ENCODE results near the gene WWOX.

GRCh38 chr16:79069121-79069520, 969.7 kb downstream of the WWOX start:
- TF ChIP-seq CTCF (optimal IDR thresholded peaks at IDR 0.05 in 1 of 3, IDR thresholded peaks at IDR 0.05 in 1 of 3, conservative IDR thresholded peaks at IDR 0.05 in 1 of 3; ENCODE audit: extremely low read depth in 1 of 3, insufficient read depth in 2 of 3, low read length in 3 of 3) (no peak), EZH2 (IDR thresholded peaks at IDR 0.05; ENCODE audit: low read length) (no peak)

Measured in keratinocyte (primary cell).